ENCODE results near the gene KPTN.

The KPTN gene

GRCh38 chr19:47499863-47500830 lies 16.1 kb upstream of the KPTN start:
- no peak for TF ChIP-seq CTCF (IDR thresholded peaks at IDR 0.05; ENCODE audit: low read depth, low read length)
- no peak for DNase-seq (ENCODE audit: extremely low read depth, low read depth)

- no peak for DNase-seq (ENCODE audit: extremely low read depth, low read depth)
- TF ChIP-seq CTCF (IDR thresholded peaks at IDR 0.05; ENCODE audit: low read depth, low read length), result no peak
Observed at GRCh38 chr19:47499371-47499770, 15.4 kb upstream of the KPTN start.

GRCh38 chr19:47498561-47498960 lies 14.5 kb upstream of the KPTN start:
- DNase-seq (ENCODE audit: extremely low read depth, low read depth), result no peak
- no peak for TF ChIP-seq CTCF (IDR thresholded peaks at IDR 0.05; ENCODE audit: low read depth, low read length)

GRCh38 chr19:47497821-47498520 lies 14.0 kb upstream of the KPTN start:
- DNase-seq (ENCODE audit: extremely low read depth, low read depth), result no peak
- no peak for TF ChIP-seq CTCF (IDR thresholded peaks at IDR 0.05; ENCODE audit: low read depth, low read length)

GRCh38 chr19:47497050-47497766 lies 13.2 kb upstream of the KPTN start:
- no peak for DNase-seq (ENCODE audit: extremely low read depth, low read depth)
- TF ChIP-seq CTCF (IDR thresholded peaks at IDR 0.05; ENCODE audit: low read depth, low read length), result no peak

GRCh38 chr19:47495478-47496372 lies 11.7 kb upstream of the KPTN start:
- no peak for DNase-seq (ENCODE audit: extremely low read depth, low read depth)

More at GRCh38 chr19:47495478-47496372, 11.7 kb upstream of the KPTN start:
- no peak for TF ChIP-seq CTCF (IDR thresholded peaks at IDR 0.05; ENCODE audit: low read depth, low read length)

Data from AG09319 (cell line).